Testis (tissue), 2 donors: ENCODE measurements around the gene LEPROT.

Experiments used
- POLR2A ChIP-seq: fragments of 450-650 bp; IDR thresholded peaks from one replicate; pipeline ENCODE4 v1.6.1; 2017; ENCODE audit warnings: antibody characterized with exemption, mild to moderate bottlenecking, moderate library complexity
- TF ChIP-seq, protein P1 (sequence below), 3 experiments: fragments of 450-650 bp in 2 of 3; fragments of 200-600 bp in 1 of 3; sonication (generic) in 1 of 3; IDR thresholded peaks; one replicate each; pipeline ENCODE4 v1.5.1; 2016 to 2019; ENCODE audit warnings: antibody characterized with exemption in 3 of 3, mild to moderate bottlenecking in 2 of 3, moderate library complexity in 1 of 3

DNA sequence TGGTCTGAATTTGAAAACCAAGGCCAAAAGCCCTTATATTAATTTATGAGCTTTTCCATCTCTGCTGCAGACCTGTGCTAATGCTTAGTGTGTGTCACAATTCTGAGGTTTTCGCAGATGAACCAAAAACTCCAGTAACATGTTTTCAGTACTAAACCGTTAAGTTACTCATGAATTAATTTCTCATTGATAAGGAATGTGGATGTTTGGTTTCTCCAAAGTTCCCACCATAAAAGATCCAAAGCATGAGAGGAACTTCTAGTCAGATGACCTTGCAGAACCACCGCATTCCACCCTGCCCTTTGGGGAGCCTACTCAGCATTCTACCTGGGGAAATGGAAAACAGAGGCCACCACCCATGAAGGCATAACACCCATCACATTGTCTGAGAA lies 7.5 kb upstream of the LEPROT start:
- TF ChIP-seq, protein P1, sequence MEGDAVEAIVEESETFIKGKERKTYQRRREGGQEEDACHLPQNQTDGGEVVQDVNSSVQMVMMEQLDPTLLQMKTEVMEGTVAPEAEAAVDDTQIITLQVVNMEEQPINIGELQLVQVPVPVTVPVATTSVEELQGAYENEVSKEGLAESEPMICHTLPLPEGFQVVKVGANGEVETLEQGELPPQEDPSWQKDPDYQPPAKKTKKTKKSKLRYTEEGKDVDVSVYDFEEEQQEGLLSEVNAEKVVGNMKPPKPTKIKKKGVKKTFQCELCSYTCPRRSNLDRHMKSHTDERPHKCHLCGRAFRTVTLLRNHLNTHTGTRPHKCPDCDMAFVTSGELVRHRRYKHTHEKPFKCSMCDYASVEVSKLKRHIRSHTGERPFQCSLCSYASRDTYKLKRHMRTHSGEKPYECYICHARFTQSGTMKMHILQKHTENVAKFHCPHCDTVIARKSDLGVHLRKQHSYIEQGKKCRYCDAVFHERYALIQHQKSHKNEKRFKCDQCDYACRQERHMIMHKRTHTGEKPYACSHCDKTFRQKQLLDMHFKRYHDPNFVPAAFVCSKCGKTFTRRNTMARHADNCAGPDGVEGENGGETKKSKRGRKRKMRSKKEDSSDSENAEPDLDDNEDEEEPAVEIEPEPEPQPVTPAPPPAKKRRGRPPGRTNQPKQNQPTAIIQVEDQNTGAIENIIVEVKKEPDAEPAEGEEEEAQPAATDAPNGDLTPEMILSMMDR (IDR thresholded peaks at IDR 0.05) = no peak
- TF ChIP-seq POLR2A = no peak
